Sigmoid colon (tissue), 7 donors: ENCODE measurements around the gene FAM186B. TPM values are rescaled to one million over a fixed set of nuclear protein-coding genes. Genes with fewer than 3 reads are reported as not detected.

ENCODE experiments used
- DNase-seq: peaks from one replicate; pipeline ENCODE4 v3.0.0-alpha.2; 2019
- H3K27ac ChIP-seq, 4 donors: fragments of 200-600 bp; sonication (generic); one replicate each; pipeline ENCODE4 v1.5.1; 2016 to 2019; ENCODE audit warnings: mild to moderate bottlenecking in 1 of 4
- H3K27me3 ChIP-seq, 3 donors: fragments of 200-600 bp; sonication (generic); one replicate each; pipeline ENCODE4 v1.5.1; 2019; ENCODE audit warnings: mild to moderate bottlenecking in 1 of 3
- H3K36me3 ChIP-seq, 4 donors: fragments of 200-600 bp; sonication (generic); one replicate each; pipeline ENCODE4 v1.5.1; 2016 to 2019
- H3K4me1 ChIP-seq, 4 donors: fragments of 200-600 bp; sonication (generic); one replicate each; pipeline ENCODE4 v1.5.1; 2017 to 2019
- H3K4me3 ChIP-seq, 4 donors: fragments of 200-600 bp; sonication (generic); one replicate each; pipeline ENCODE4 v1.5.1; 2017 to 2019; ENCODE audit warnings: mild to moderate bottlenecking in 2 of 4, moderate library complexity in 1 of 4
- H3K9me3 ChIP-seq, 4 donors: fragments of 200-600 bp in 3 of 4; sonication (generic) in 3 of 4; one replicate each; pipeline versions ENCODE4 v1.5.1 to v1.6.1; 2013 to 2019
- EP300 ChIP-seq, 4 donors: sonication (generic); formaldehyde crosslinking; IDR thresholded peaks; one replicate each; pipeline ENCODE4 v1.6.1; 2017; ENCODE audit warnings: antibody characterized with exemption in 4 of 4
- POLR2A ChIP-seq, 2 donors: fragments of 450-650 bp; IDR thresholded peaks; one replicate each; pipeline ENCODE4 v1.6.1; 2016; ENCODE audit warnings: antibody characterized with exemption in 2 of 2, mild to moderate bottlenecking in 2 of 2, moderate library complexity in 2 of 2
- POLR2AphosphoS5 ChIP-seq, 4 donors: sonication (generic); formaldehyde crosslinking; IDR thresholded peaks; one replicate each; pipeline ENCODE4 v1.6.1; 2017; ENCODE audit warnings: antibody characterized with exemption in 4 of 4
- WGBS, 2 donors: extraction: QIAGEN DNeasy Blood & Tissue Kit; methylation state at CpG; one replicate each; pipeline ENCODE4 v1.1.7; 2013; 5-methylcytosine and 5-hydroxymethylcytosine counted together
- intact Hi-C: fragments of 100-400 bp; cut with DNase I; formaldehyde crosslinking; loops from one replicate; pipeline ENCODE4 v1.15.1; 2023
- polyA plus RNA-seq, 3 donors: library from polyadenylated mRNA; stranded (reverse); fragments of 200-250 nt; gene quantifications; one replicate each; pipeline ENCODE4 v1.2.3, GENCODE V29; 2013
- total RNA-seq, 4 donors: library from RNA; depleted of rRNA; stranded (reverse); fragments of >200 nt; gene quantifications; one replicate each; pipeline ENCODE4 v1.1.0, GENCODE V29; 2016
- TF ChIP-seq, protein P1 (sequence below), 4 experiments: fragments of 450-650 bp in 3 of 4; fragments of 200-600 bp in 1 of 4; IDR thresholded peaks; one replicate each; pipeline ENCODE4 v1.5.1; 2016 to 2019; ENCODE audit warnings: antibody characterized with exemption in 4 of 4, mild to moderate bottlenecking in 3 of 4, moderate library complexity in 2 of 4
- donor health status: healthy with polysubstance abuse.
- donor health status: Bipolar disorder and iron deficiency.
- donor health status: healthy.

Gene FAM186B
- total and polyA plus RNA-seq, 7 donors, result 0.16 to 0.54 (median 0.22) TPM; not detected in 4

DNA sequence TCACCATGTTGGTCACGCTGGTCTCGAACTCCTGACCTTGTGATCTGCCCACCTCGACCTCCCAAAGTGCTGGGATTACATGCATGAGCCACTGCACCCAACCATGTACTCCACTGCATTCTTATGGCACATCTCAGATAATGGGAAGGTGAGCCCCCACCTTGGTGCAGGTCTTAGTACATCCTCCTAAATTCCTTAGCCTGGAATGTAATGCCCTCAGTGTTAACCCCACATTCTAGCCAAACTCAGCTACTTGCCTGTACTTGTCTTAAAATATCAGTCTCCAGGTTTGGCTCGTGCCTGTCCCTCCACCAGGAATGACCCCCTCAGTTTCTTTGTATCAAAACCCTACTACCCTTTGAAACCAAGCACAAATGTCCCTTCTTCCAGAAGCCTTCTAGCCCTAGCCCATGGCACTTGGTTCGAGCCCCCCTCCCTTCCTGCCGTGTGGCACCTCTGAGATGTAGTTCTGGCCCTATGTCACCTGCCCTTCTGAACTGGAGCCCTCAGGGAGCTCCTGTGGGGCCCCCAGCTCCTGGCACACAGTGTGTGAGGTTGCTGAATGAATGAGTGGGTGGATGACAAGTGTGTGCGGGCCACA lies 58.2 kb downstream of the FAM186B start:
- DNase-seq, result no peak
- Histone ChIP-seq H3K4me3 (no peak overlapping the region), H3K4me1 (peaks cover 0 to 15% (median 13%) of the 10 kb centered on the region in 4 donors), H3K27me3 (peaks cover 0 to 58% (median 45%) of the 10 kb centered on the region in 3 donors), H3K27ac (no peak overlapping the region), H3K36me3 (no peaks in the 10 kb centered on the region), H3K9me3 (no peaks in the 10 kb centered on the region)
- TF ChIP-seq EP300 (IDR thresholded peaks at IDR 0.05) (no peak), POLR2A (IDR thresholded peaks at IDR 0.05) (no peak), POLR2AphosphoS5 (IDR thresholded peaks at IDR 0.05) (no peak)
- TF ChIP-seq, protein P1, sequence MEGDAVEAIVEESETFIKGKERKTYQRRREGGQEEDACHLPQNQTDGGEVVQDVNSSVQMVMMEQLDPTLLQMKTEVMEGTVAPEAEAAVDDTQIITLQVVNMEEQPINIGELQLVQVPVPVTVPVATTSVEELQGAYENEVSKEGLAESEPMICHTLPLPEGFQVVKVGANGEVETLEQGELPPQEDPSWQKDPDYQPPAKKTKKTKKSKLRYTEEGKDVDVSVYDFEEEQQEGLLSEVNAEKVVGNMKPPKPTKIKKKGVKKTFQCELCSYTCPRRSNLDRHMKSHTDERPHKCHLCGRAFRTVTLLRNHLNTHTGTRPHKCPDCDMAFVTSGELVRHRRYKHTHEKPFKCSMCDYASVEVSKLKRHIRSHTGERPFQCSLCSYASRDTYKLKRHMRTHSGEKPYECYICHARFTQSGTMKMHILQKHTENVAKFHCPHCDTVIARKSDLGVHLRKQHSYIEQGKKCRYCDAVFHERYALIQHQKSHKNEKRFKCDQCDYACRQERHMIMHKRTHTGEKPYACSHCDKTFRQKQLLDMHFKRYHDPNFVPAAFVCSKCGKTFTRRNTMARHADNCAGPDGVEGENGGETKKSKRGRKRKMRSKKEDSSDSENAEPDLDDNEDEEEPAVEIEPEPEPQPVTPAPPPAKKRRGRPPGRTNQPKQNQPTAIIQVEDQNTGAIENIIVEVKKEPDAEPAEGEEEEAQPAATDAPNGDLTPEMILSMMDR (IDR thresholded peaks at IDR 0.05), result no peak
- 73 to 80% methylated on average over 7 of the region's 7 CpGs for WGBS, 2 donors
- intact Hi-C loops, result no loop called here

- peaks cover 0 to 15% (median 13%) of the 10 kb centered on the region in 4 donors for H3K4me1 ChIP-seq
- peaks cover 0 to 58% (median 45%) of the 10 kb centered on the region in 3 donors for H3K27me3 ChIP-seq
- H3K9me3 ChIP-seq, result no peaks in the 10 kb centered on the region
- no peak for DNase-seq
- 75 to 87% methylated on average over 3 of the region's 3 CpGs for WGBS, 2 donors
- H3K27ac ChIP-seq, result no peak overlapping the region
- intact Hi-C loops, result no loop called here
- no peak for TF ChIP-seq EP300 (IDR thresholded peaks at IDR 0.05)
- TF ChIP-seq, protein P1 (IDR thresholded peaks at IDR 0.05), result no peak
- TF ChIP-seq POLR2AphosphoS5 (IDR thresholded peaks at IDR 0.05), result no peak
- TF ChIP-seq POLR2A (IDR thresholded peaks at IDR 0.05), result no peak
- no peaks in the 10 kb centered on the region for H3K36me3 ChIP-seq
- no peak overlapping the region for H3K4me3 ChIP-seq
Observed at GRCh38 chr12:49546481-49546880, 59.0 kb downstream of the FAM186B start.

GRCh38 chr12:49545815-49546214 lies 59.6 kb downstream of the FAM186B start:
- H3K27me3 ChIP-seq, result peaks cover 0 to 58% (median 45%) of the 10 kb centered on the region in 3 donors
- 81% methylated on average over 4 of the region's 4 CpGs for WGBS, 2 donors
- H3K27ac ChIP-seq, result no peak overlapping the region
- DNase-seq, result no peak
- H3K4me3 ChIP-seq, result no peak overlapping the region
- H3K9me3 ChIP-seq, result no peaks in the 10 kb centered on the region
- TF ChIP-seq, protein P1 (IDR thresholded peaks at IDR 0.05), result no peak
- TF ChIP-seq EP300 (IDR thresholded peaks at IDR 0.05) (no peak), POLR2A (IDR thresholded peaks at IDR 0.05) (no peak), POLR2AphosphoS5 (IDR thresholded peaks at IDR 0.05) (no peak)
- peaks cover 0 to 15% (median 13%) of the 10 kb centered on the region in 4 donors for H3K4me1 ChIP-seq
- intact Hi-C loops, result no loop called here
- no peaks in the 10 kb centered on the region for H3K36me3 ChIP-seq

DNA sequence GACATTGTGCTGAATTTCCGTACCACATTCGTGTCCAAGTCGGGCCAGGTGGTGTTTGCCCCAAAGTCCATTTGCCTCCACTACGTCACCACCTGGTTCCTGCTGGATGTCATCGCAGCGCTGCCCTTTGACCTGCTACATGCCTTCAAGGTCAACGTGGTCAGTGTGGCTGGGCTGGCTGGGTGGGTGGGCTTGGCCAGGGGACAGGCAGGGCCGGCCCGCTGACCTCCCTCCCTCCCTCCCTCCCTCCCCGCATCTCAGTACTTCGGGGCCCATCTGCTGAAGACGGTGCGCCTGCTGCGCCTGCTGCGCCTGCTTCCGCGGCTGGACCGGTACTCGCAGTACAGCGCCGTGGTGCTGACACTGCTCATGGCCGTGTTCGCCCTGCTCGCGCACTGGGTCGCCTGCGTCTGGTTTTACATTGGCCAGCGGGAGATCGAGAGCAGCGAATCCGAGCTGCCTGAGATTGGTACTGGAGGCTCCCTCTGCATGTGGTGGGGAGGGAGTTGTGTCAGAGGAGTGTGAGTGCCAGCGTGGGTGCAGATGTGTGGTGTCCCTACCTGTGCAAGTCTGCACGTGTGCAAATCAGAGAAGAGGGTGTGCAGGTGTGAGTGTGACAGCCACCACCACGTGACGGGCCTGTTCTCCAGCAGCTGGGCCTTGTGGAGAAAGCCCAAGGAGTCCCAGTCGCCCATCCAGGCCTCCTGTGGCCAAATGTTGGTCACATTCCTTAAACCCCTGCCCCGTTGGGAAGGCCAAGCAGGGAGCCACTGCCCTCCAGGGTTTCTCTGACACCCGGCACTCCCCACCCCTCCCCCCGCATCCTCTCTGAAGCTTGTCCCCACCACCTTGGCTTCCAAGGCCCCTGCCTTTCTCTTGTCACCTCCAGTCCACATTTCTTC lies 61.3 kb downstream of the FAM186B start:
- H3K27me3 ChIP-seq, result peaks cover 7 to 68% (median 60%) of the 10 kb centered on the region in 3 donors
- no peaks in the 10 kb centered on the region for H3K9me3 ChIP-seq
- H3K27ac ChIP-seq, result no peak overlapping the region
- no peak overlapping the region for H3K4me3 ChIP-seq
- intact Hi-C loops, result no loop called here
- DNase-seq, result no peak
- H3K36me3 ChIP-seq, result no peaks in the 10 kb centered on the region
- 41 to 48% methylated on average over 39 of the region's 39 CpGs for WGBS, 2 donors
- H3K4me1 ChIP-seq, result peaks cover 0 to 13% (median 10%) of the 10 kb centered on the region in 4 donors
- no peak for TF ChIP-seq POLR2A (IDR thresholded peaks at IDR 0.05)
- TF ChIP-seq, protein P1 (IDR thresholded peaks at IDR 0.05), result no peak
- no peak for TF ChIP-seq POLR2AphosphoS5 (IDR thresholded peaks at IDR 0.05)
- TF ChIP-seq EP300 (IDR thresholded peaks at IDR 0.05), result no peak
